DND-41 (cell line): ENCODE data around the gene MRPL39.

Source experiments
- ATAC-seq: fragments of 200-7000 bp; cut with Tn5 transposase; 3 replicates; pipeline ENCODE4 v1.9.1; 2021; ENCODE audit warnings: low read depth; ENCODE audit not compliant: insufficient read depth
- DNase-seq: peaks from one replicate; pipeline ENCODE4 v3.0.0-alpha.2; 2020
- H2AFZ ChIP-seq: 2 replicates; pipeline ENCODE4 v1.6.0; 2012; ENCODE audit warnings: low read depth, low read length
- H3K27ac ChIP-seq: 2 replicates; pipeline ENCODE4 v1.5.1; 2012; ENCODE audit warnings: low read length, inconsistent platforms
- H3K27me3 ChIP-seq: fragments of 200-600 bp; sonication (generic); 2 replicates; pipeline ENCODE4 v1.6.0; 2012; ENCODE audit warnings: low read length, mild to moderate bottlenecking, inconsistent platforms; ENCODE audit not compliant: insufficient read depth, poor library complexity
- H3K36me3 ChIP-seq: 2 replicates; pipeline ENCODE4 v1.5.1; 2012; ENCODE audit warnings: low read length, inconsistent platforms; ENCODE audit not compliant: insufficient read depth
- H3K4me1 ChIP-seq: 2 replicates; pipeline ENCODE4 v1.5.1; 2012; ENCODE audit warnings: mild to moderate bottlenecking, low read length; ENCODE audit not compliant: insufficient read depth
- H3K4me2 ChIP-seq: 2 replicates; pipeline ENCODE4 v1.6.0; 2012; ENCODE audit warnings: mild to moderate bottlenecking, moderate library complexity, low read length, inconsistent platforms; ENCODE audit not compliant: insufficient read depth
- H3K4me3 ChIP-seq, 2 experiments: fragments of 200-600 bp in 1 of 2; shearing (Covaris generic) in 1 of 2; 2 replicates each; pipeline ENCODE4 v1.5.1; 2012 to 2016; ENCODE audit warnings: inconsistent platforms in 2 of 2, low read length in 2 of 2, mild to moderate bottlenecking in 2 of 2, low read depth in 1 of 2, moderate library complexity in 1 of 2
- H3K79me2 ChIP-seq: 2 replicates; pipeline ENCODE4 v1.6.0; 2012; ENCODE audit warnings: low read length, inconsistent platforms; ENCODE audit not compliant: insufficient read depth
- H3K9ac ChIP-seq: 2 replicates; pipeline ENCODE4 v1.6.0; 2012; ENCODE audit warnings: low read depth, mild to moderate bottlenecking, inconsistent platforms, low read length, moderate library complexity
- H3K9me3 ChIP-seq: 2 replicates; pipeline ENCODE4 v1.5.1; 2012; ENCODE audit warnings: low read length, moderate library complexity, mild to moderate bottlenecking, inconsistent platforms; ENCODE audit not compliant: insufficient read depth, severe bottlenecking
- H4K20me1 ChIP-seq: 2 replicates; pipeline ENCODE4 v1.6.0; 2012; ENCODE audit warnings: low read length; ENCODE audit not compliant: insufficient read depth
- CTCF ChIP-seq: IDR thresholded peaks from 2 replicates; pipeline ENCODE4 v1.5.1; 2012; ENCODE audit warnings: borderline replicate concordance, low read length, moderate library complexity, mild to moderate bottlenecking; ENCODE audit not compliant: poor library complexity, severe bottlenecking; ENCODE audit errors: extremely low read depth
- EZH2 ChIP-seq: IDR thresholded peaks from 3 replicates; pipeline ENCODE4 v1.6.1; 2012; ENCODE audit warnings: borderline replicate concordance, low read depth, mild to moderate bottlenecking, moderate library complexity, low read length, inconsistent platforms; ENCODE audit not compliant: severe bottlenecking

Gene MRPL39

GRCh38 chr21:25541042-25541441, 66.2 kb downstream of the MRPL39 start:
- Histone ChIP-seq H3K9ac (no peak overlapping the region), H4K20me1 (no peaks in the 10 kb centered on the region), H3K9me3 (peaks cover 11% of the 10 kb centered on the region), H3K27me3 (no peaks in the 10 kb centered on the region), H3K36me3 (no peaks in the 10 kb centered on the region), H3K79me2 (no peaks in the 10 kb centered on the region), H3K27ac (no peak overlapping the region), H3K4me3 (no peak overlapping the region), H3K4me2 (no peak overlapping the region), H3K4me1 (no peaks in the 10 kb centered on the region), H2AFZ (no peak overlapping the region)
- TF ChIP-seq CTCF (no peak), EZH2 (no peak)
- ATAC-seq (no peak), DNase-seq (no peak)

GRCh38 chr21:25539606-25540005, 67.7 kb downstream of the MRPL39 start:
- no peak overlapping the region for H3K4me2 ChIP-seq
- H3K4me1 ChIP-seq: no peaks in the 10 kb centered on the region
- no peak for DNase-seq
- H2AFZ ChIP-seq: no peak overlapping the region
- H3K9ac ChIP-seq: no peak overlapping the region
- no peaks in the 10 kb centered on the region for H3K27me3 ChIP-seq
- TF ChIP-seq CTCF: no peak
- peaks cover 11% of the 10 kb centered on the region for H3K9me3 ChIP-seq
- no peak overlapping the region for H3K27ac ChIP-seq
- H3K36me3 ChIP-seq: no peaks in the 10 kb centered on the region
- no peak overlapping the region for H3K4me3 ChIP-seq
- ATAC-seq: no peak
- H3K79me2 ChIP-seq: no peaks in the 10 kb centered on the region
- H4K20me1 ChIP-seq: no peaks in the 10 kb centered on the region

GRCh38 chr21:25537174-25537573, 70.1 kb downstream of the MRPL39 start:
- ATAC-seq: no peak

More at GRCh38 chr21:25537174-25537573, 70.1 kb downstream of the MRPL39 start:
- DNase-seq: no peak
- Histone ChIP-seq H3K36me3 (no peaks in the 10 kb centered on the region), H3K9ac (no peak overlapping the region), H3K27ac (no peak overlapping the region), H3K4me1 (no peaks in the 10 kb centered on the region), H2AFZ (no peak overlapping the region), H4K20me1 (no peaks in the 10 kb centered on the region), H3K4me3 (no peak overlapping the region), H3K27me3 (no peaks in the 10 kb centered on the region), H3K79me2 (no peaks in the 10 kb centered on the region), H3K9me3 (peaks cover 11% of the 10 kb centered on the region), H3K4me2 (no peak overlapping the region)
- no peak for TF ChIP-seq CTCF
- TF ChIP-seq EZH2: no peak
